Parathyroid adenoma (tissue), 2 donors: ENCODE measurements around the gene LGALS9B.
"Not testable (repeated sequence)": the region's sequence is repeated elsewhere in the genome, so short reads cannot be mapped to it uniquely, and the experiment has no call there.

ENCODE experiments used
- H2AFZ ChIP-seq: fragments of 300-600 bp; sonication (generic); one replicate; pipeline ENCODE4 v1.7.0; 2017; ENCODE audit warnings: antibody characterized with exemption, mild to moderate bottlenecking
- H3K27ac ChIP-seq: fragments of 300-600 bp; sonication (generic); one replicate; pipeline ENCODE4 v1.7.0; 2017
- H3K27me3 ChIP-seq: fragments of 300-600 bp; sonication (generic); one replicate; pipeline ENCODE4 v1.7.0; 2017; ENCODE audit warnings: low read length; ENCODE audit not compliant: control insufficient read depth, insufficient read depth
- H3K36me3 ChIP-seq: fragments of 300-600 bp; sonication (generic); one replicate; pipeline ENCODE4 v1.7.0; 2017; ENCODE audit warnings: low read length; ENCODE audit not compliant: control insufficient read depth, insufficient read depth
- H3K4me1 ChIP-seq: fragments of 300-600 bp; sonication (generic); one replicate; pipeline ENCODE4 v1.7.0; 2017; ENCODE audit warnings: control low read depth
- H3K4me2 ChIP-seq: fragments of 300-600 bp; sonication (generic); one replicate; pipeline ENCODE4 v1.7.0; 2017; ENCODE audit warnings: low read length
- H3K4me3 ChIP-seq: fragments of 300-600 bp; sonication (generic); one replicate; pipeline ENCODE4 v1.7.0; 2017; ENCODE audit warnings: low read depth, low read length
- H3K79me2 ChIP-seq: fragments of 300-600 bp; sonication (generic); one replicate; pipeline ENCODE4 v1.7.0; 2017; ENCODE audit warnings: control low read depth
- H3K9ac ChIP-seq: fragments of 300-600 bp; sonication (generic); one replicate; pipeline ENCODE4 v1.7.0; 2017; ENCODE audit warnings: mild to moderate bottlenecking
- H3K9me3 ChIP-seq: fragments of 300-600 bp; sonication (generic); one replicate; pipeline ENCODE4 v1.7.0; 2017; ENCODE audit warnings: low read length; ENCODE audit not compliant: control insufficient read depth
- donor health status: primary hyperparathyroidism.

LGALS9B gene

GRCh38 chr17:20494735-20495134 lies 27.4 kb upstream of the LGALS9B start:
- H3K4me1 ChIP-seq, H3K4me3 ChIP-seq, H3K36me3 ChIP-seq, H3K9me3 ChIP-seq, H3K9ac ChIP-seq, H3K4me2 ChIP-seq, H3K27me3 ChIP-seq, H3K79me2 ChIP-seq, H2AFZ ChIP-seq, H3K27ac ChIP-seq: not testable (repeated sequence)

GRCh38 chr17:20494147-20494546 lies 26.8 kb upstream of the LGALS9B start:
- not testable (repeated sequence) for H3K4me2 ChIP-seq, H3K27ac ChIP-seq, H3K27me3 ChIP-seq, H2AFZ ChIP-seq, H3K4me3 ChIP-seq, H3K4me1 ChIP-seq, H3K9me3 ChIP-seq, H3K9ac ChIP-seq, H3K79me2 ChIP-seq, H3K36me3 ChIP-seq

GRCh38 chr17:20492971-20493370 lies 25.6 kb upstream of the LGALS9B start:
- H2AFZ ChIP-seq, H3K9ac ChIP-seq, H3K9me3 ChIP-seq, H3K4me3 ChIP-seq, H3K27ac ChIP-seq, H3K4me2 ChIP-seq, H3K27me3 ChIP-seq, H3K79me2 ChIP-seq, H3K36me3 ChIP-seq, H3K4me1 ChIP-seq: not testable (repeated sequence)

GRCh38 chr17:20492099-20492498 lies 24.8 kb upstream of the LGALS9B start:
- H3K27me3 ChIP-seq, H3K9me3 ChIP-seq, H3K4me1 ChIP-seq, H2AFZ ChIP-seq, H3K27ac ChIP-seq, H3K36me3 ChIP-seq, H3K79me2 ChIP-seq, H3K4me3 ChIP-seq, H3K9ac ChIP-seq, H3K4me2 ChIP-seq: not testable (repeated sequence)

GRCh38 chr17:20484930-20485329 lies 17.6 kb upstream of the LGALS9B start:
- not testable (repeated sequence) for H3K79me2 ChIP-seq, H3K9ac ChIP-seq, H3K4me3 ChIP-seq, H2AFZ ChIP-seq, H3K27ac ChIP-seq, H3K9me3 ChIP-seq, H3K27me3 ChIP-seq, H3K36me3 ChIP-seq, H3K4me1 ChIP-seq, H3K4me2 ChIP-seq

- H3K27ac ChIP-seq, H3K36me3 ChIP-seq, H3K79me2 ChIP-seq, H3K4me1 ChIP-seq, H3K27me3 ChIP-seq, H3K9ac ChIP-seq, H3K4me3 ChIP-seq, H3K4me2 ChIP-seq, H3K9me3 ChIP-seq, H2AFZ ChIP-seq: not testable (repeated sequence)
Observed at GRCh38 chr17:20479889-20480591, 12.7 kb upstream of the LGALS9B start.

- not testable (repeated sequence) for H3K27ac ChIP-seq, H3K9ac ChIP-seq, H3K9me3 ChIP-seq, H3K27me3 ChIP-seq, H2AFZ ChIP-seq, H3K4me3 ChIP-seq, H3K4me1 ChIP-seq, H3K79me2 ChIP-seq, H3K4me2 ChIP-seq, H3K36me3 ChIP-seq
Observed at GRCh38 chr17:20477398-20478071, 10.2 kb upstream of the LGALS9B start.

- not testable (repeated sequence) for H3K4me3 ChIP-seq, H3K79me2 ChIP-seq, H3K27ac ChIP-seq, H3K9ac ChIP-seq, H2AFZ ChIP-seq, H3K4me2 ChIP-seq, H3K36me3 ChIP-seq, H3K9me3 ChIP-seq, H3K27me3 ChIP-seq, H3K4me1 ChIP-seq
Observed at GRCh38 chr17:20475137-20475831, 7.9 kb upstream of the LGALS9B start.

- H3K79me2 ChIP-seq, H3K4me2 ChIP-seq, H3K27me3 ChIP-seq, H3K4me1 ChIP-seq, H3K36me3 ChIP-seq, H3K9me3 ChIP-seq, H3K9ac ChIP-seq, H3K4me3 ChIP-seq, H3K27ac ChIP-seq, H2AFZ ChIP-seq: not testable (repeated sequence)
Observed at GRCh38 chr17:20474081-20474480, 6.7 kb upstream of the LGALS9B start.

- H3K4me2 ChIP-seq, H3K79me2 ChIP-seq, H3K27ac ChIP-seq, H3K9ac ChIP-seq, H3K27me3 ChIP-seq, H3K4me3 ChIP-seq, H3K36me3 ChIP-seq, H2AFZ ChIP-seq, H3K9me3 ChIP-seq, H3K4me1 ChIP-seq: not testable (repeated sequence)
Observed at GRCh38 chr17:20469946-20470345, 2.6 kb upstream of the LGALS9B start.

- not testable (repeated sequence) for H3K4me2 ChIP-seq, H3K4me1 ChIP-seq, H2AFZ ChIP-seq, H3K36me3 ChIP-seq, H3K79me2 ChIP-seq, H3K9me3 ChIP-seq, H3K4me3 ChIP-seq, H3K27me3 ChIP-seq, H3K27ac ChIP-seq, H3K9ac ChIP-seq
Observed at GRCh38 chr17:20469107-20469506, 1.8 kb upstream of the LGALS9B start.
